Posterior vena cava (tissue), 2 donors: ENCODE data around the gene DISP1. TPM values are rescaled to one million over a fixed set of nuclear protein-coding genes. Genes with fewer than 3 reads are reported as not detected.

ENCODE experiments used
- DNase-seq: peaks from one replicate; pipeline ENCODE4 v3.0.0-alpha.2; 2020; ENCODE audit warnings: low spot score
- intact Hi-C, 2 donors: fragments of 100-400 bp; cut with DNase I; formaldehyde crosslinking; loops; one replicate each; pipeline versions ENCODE4 v1.14.1 to v1.14.2; 2022 to 2023
- total RNA-seq, 2 donors: library from RNA; stranded (reverse); fragmentation: NEBNext Ultra II Directional; extraction: Animal tissue kit (Norgen Biotek cat#: 25700); gene quantifications; one replicate each; pipeline ENCODE4 v1.2.1, GENCODE V29; 2021
- donor health status: DM: yes; HTN: yes; CAD: no.
- donor health status: DM: yes; HTN: yes; CAD: no.

DISP1 gene
- total RNA-seq, 2 donors from 2014 or later = 8.0 to 8.8 TPM

DNA sequence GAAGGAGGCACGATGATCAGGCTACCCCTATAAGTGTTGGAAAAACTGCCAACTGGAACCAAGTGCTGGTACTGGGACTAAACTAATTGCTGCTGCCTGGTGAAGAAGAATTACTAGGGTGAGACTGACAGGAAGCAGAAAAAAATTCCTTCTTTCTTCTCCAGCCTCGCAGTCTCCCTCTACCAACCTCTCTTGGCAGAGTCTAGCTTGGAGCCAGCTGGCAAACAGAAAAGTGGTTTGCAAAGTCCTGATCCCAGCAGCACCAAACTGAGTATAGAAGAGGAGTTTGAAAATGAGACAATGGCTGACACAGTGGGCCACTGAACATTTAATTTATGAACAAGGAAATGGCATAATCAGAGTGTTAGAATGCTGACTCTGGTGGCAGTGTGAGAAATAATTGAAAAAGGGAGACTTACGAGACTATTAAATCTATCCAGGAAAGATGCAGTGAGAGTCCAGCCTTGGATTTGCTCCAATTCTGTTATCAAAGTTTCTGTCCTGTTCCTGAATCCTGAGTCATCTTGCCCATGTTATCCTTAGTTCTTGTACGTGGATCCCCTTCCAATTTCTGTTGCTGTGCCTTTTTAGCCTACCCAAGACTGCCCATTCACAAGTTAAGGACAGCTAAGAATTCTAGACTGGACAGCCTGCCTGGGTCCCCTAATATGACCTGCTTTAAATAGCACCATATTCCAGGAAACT lies 23.7 kb upstream of the DISP1 start:
- DNase-seq = no peak
- intact Hi-C loops = loop anchor here (5.0 to 10.0 kb wide), 2 partner anchors 296 to 904 kb away; no protein-coding TSS in a partner anchor

- no peak for DNase-seq
- intact Hi-C loops = loop anchor here (5.0 to 10.0 kb wide), 2 partner anchors 295 to 902 kb away; no protein-coding TSS in a partner anchor
Measured at GRCh38 chr1:222792744-222793143, 22.1 kb upstream of the DISP1 start.

DNA sequence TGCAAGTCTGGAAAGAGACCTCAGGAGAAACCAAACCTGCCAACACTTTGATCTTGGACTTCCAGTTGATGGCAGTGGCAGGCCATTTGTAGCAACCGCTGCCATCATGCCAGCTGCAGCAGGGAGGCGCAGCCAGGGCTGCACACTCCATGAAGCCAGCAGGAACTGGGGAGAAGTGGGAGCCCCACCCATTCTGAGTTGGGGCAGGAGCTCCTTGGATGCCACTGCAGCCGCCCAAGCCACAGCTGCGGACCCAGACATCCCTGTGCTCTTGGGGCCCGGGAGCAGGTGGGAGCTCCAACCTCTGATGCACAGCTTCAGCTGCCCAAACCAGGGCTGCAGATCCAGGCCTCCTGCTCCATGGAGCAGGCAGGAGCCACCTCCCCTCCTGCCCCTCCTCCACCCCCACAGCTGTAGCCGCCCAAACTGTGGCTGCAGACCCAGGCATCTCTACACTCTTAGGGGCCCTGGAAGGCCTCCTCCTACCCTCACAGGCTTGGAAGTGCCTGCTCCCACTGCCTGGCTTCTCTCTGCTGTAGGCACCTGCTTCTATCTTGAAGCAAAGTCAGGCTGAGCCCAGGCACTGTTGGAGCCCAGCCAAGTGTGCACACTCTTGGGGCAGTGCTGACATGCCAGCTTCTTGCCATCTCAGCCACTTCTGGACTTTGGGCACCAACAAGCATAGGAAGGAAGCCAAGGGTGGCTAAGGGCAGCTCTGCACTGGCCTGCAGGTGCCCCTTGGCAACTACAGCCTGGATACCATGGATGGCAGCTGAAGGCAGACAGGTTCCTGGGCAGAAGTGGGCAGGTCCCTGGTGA lies 20.0 kb upstream of the DISP1 start:
- DNase-seq = no peak
- intact Hi-C loops = loop anchor here (5.0 to 10.0 kb wide), 3 partner anchors 287 to 900 kb away; no protein-coding TSS in a partner anchor

GRCh38 chr1:222798116-222798515 lies 16.7 kb upstream of the DISP1 start:
- no peak for DNase-seq
- intact Hi-C loops = loop anchor here in 1 of 2 donors (5.0 to 10.0 kb wide), 2 partner anchors 284 to 897 kb away; no protein-coding TSS in a partner anchor

- DNase-seq = no peak
- intact Hi-C loops = loop anchor here in 1 of 2 donors (5.0 to 10.0 kb wide), 2 partner anchors 283 to 896 kb away; no protein-coding TSS in a partner anchor
Measured at GRCh38 chr1:222798975-222799374, 15.9 kb upstream of the DISP1 start.

DNA sequence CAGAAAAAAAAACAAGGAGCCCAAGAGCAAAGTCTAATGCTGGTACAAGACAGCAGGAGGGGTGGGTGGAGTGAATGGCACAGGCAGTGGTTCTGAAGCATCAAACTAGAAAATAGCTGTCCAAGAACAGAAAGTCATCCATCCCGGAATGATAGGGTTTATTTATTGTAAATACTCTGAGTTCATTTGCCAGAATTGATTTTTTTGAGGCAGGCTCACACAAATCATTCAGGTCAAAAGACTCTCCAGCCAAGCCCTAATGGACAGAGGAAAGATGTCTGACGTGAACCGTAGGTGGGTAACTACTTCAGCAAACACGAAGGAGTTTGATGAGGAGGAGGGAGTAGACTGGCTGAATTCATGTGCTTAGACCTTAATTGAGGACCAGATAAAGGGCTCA lies 13.8 kb upstream of the DISP1 start:
- DNase-seq = no peak
- intact Hi-C loops = no loop called here

DNA sequence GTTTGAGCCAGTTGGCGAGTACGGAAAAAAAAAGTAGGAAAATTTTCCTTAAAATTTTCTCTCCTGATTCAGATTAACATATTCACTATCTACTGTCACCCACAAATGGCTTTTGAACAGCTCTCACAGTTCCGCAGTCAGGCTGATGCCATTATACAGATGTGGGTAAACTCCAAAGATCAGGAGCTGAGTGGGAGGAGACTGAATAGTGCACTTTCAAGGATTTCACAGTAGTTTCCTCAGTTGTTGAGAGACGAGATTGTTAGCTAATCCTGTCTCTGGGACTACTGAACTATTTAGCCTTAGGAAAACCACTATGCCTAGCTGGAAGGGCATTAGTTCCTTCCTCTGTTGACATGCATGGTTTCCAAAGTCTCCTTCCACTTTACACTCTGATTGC lies 3.2 kb upstream of the DISP1 start:
- intact Hi-C loops = no loop called here
- DNase-seq = no peak

DNA sequence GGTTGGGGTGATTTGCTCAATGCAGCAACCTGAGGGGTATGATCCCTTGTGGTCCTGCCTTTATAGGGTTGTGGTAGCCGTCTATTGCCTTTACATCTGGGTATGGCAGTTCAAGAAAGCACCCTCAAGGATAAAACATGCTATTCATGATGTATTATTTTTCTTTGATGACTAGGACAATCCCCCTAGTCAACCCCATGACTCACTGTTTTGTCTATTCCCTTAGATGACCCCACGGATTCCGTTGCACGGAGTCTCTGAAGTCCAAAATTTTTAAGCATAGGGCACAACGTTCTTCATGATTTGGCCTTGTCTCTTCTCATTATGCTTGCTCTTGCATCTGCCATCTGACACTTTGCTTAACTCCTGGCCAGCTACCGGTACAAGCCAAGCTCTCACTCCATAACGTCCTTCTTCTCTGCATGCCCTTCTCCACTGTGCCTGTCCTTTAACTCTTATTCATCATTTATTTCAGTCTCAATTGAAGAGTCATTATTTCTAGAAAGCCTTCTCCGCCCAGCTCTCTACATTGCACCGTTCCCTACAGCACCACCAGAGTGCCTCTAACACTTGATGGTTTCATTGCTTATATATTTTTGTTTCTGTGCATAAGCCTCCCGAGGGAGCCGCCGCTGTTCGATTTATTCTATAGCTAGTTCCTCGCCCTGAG lies 838 bp upstream of the DISP1 start:
- intact Hi-C loops = no loop called here
- no peak for DNase-seq

GRCh38 chr1:222815440-222815765 lies 564 bp downstream of the DISP1 start:
- intact Hi-C loops = no loop called here
- no peak for DNase-seq

GRCh38 chr1:222817529-222817928 lies 2.7 kb downstream of the DISP1 start:
- DNase-seq = no peak
- intact Hi-C loops = no loop called here

GRCh38 chr1:222818171-222818570 lies 3.3 kb downstream of the DISP1 start:
- intact Hi-C loops = no loop called here
- DNase-seq = no peak

DNA sequence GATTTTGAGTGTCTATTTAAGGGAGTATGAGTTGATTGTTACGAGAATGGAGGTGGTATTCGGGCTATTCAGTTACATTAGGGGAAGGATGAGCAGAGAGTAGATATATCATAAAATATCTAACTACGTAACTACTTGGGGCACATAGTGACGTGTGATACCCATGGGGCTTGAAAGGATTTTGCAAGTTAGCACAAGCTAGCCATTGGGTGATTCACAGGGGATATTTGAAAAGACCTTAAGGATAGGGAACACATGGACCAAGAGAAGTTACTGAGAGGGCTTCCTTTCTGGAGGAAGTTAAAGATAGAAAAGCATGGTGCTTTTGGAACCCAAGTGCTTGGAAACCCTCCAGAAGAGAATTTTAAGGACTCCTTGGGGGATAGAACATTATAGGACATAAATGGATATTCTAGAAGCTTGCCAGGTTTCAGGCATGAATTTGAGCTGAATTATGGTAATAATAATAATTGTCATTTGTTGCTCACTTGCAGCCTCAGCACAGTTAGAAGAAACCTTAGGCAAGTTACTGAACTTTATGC lies 5.4 kb downstream of the DISP1 start:
- DNase-seq = no peak
- intact Hi-C loops = no loop called here

- DNase-seq = no peak
- intact Hi-C loops = no loop called here
Measured at GRCh38 chr1:222821239-222821638, 6.4 kb downstream of the DISP1 start.

GRCh38 chr1:222823695-222824094 lies 8.9 kb downstream of the DISP1 start:
- no peak for DNase-seq
- intact Hi-C loops = no loop called here

DNA sequence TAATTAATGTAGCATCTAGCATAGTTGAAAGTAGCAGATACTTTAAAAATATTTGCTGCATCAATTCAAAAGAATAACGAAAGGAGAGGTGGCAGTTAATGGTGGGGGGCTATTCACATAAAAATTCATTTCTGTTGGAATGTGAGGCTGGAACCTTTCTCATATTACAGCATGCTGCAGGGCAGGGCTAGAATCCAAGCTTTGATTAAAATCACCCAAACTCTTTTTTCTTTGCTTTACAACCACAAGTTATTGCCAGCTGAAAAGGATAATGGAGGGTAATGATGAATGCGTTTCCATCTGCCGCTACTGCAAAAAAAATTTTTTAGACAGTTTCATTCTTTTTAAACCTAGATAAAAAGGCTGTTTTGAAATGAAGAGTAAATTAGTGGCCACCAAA lies 9.8 kb downstream of the DISP1 start:
- intact Hi-C loops = no loop called here
- no peak for DNase-seq

- no peak for DNase-seq
- intact Hi-C loops = no loop called here
Measured at GRCh38 chr1:222828939-222829338, 14.1 kb downstream of the DISP1 start.

GRCh38 chr1:222829868-222830267 lies 15.0 kb downstream of the DISP1 start:
- DNase-seq = no peak
- intact Hi-C loops = no loop called here

GRCh38 chr1:222833356-222833876 lies 18.6 kb downstream of the DISP1 start:
- intact Hi-C loops = no loop called here
- DNase-seq = no peak
